Astrocyte (in vitro differentiated cells and primary cell): ENCODE measurements around the gene RNU2-63P. TPM values are rescaled to one million over a fixed set of nuclear protein-coding genes. Genes with fewer than 3 reads are reported as not detected.
"Not testable (repeated sequence)": the region's sequence is repeated elsewhere in the genome, so short reads cannot be mapped to it uniquely, and the experiment has no call there.

Experiments
- DNase-seq: peaks from one replicate; pipeline ENCODE4 v3.0.0-alpha.2; 2010; ENCODE audit warnings: low read depth
- FAIRE-seq: peaks from 2 replicates; lab custom pipeline; 2011; peaks lifted over from hg19 to GRCh38; lab: Jason Lieb, UNC
- H2AFZ ChIP-seq: 2 replicates; pipeline ENCODE4 v1.6.0; 2012; ENCODE audit warnings: low read depth, low read length, inconsistent platforms
- H3K27ac ChIP-seq: 2 replicates; pipeline ENCODE4 v1.5.1; 2011; ENCODE audit warnings: low read depth, low read length, inconsistent platforms
- H3K27me3 ChIP-seq: 2 replicates; pipeline ENCODE4 v1.6.0; 2011; ENCODE audit warnings: low read length, inconsistent platforms; ENCODE audit not compliant: insufficient read depth
- H3K36me3 ChIP-seq: 2 replicates; pipeline ENCODE4 v1.5.1; 2011; ENCODE audit warnings: low read length, inconsistent platforms; ENCODE audit not compliant: insufficient read depth
- H3K4me1 ChIP-seq: 2 replicates; pipeline ENCODE4 v1.5.1; 2011; ENCODE audit warnings: low read length, inconsistent platforms; ENCODE audit not compliant: insufficient read depth
- H3K4me2 ChIP-seq: 2 replicates; pipeline ENCODE4 v1.6.0; 2012; ENCODE audit warnings: low read length, inconsistent platforms
- H3K4me3 ChIP-seq: 2 replicates; pipeline ENCODE4 v1.5.1; 2011; ENCODE audit warnings: low read depth, mild to moderate bottlenecking, low read length, inconsistent platforms; ENCODE audit not compliant: insufficient read depth
- H3K79me2 ChIP-seq: 2 replicates; pipeline ENCODE4 v1.6.0; 2012; ENCODE audit warnings: mild to moderate bottlenecking, low read length, inconsistent platforms; ENCODE audit not compliant: insufficient read depth
- H3K9ac ChIP-seq: 2 replicates; pipeline ENCODE4 v1.6.0; 2012; ENCODE audit warnings: mild to moderate bottlenecking, low read length, inconsistent platforms
- H3K9me3 ChIP-seq: 2 replicates; pipeline ENCODE4 v1.5.1; 2012; ENCODE audit warnings: low read depth, mild to moderate bottlenecking, low read length, inconsistent platforms; ENCODE audit not compliant: insufficient read depth
- H4K20me1 ChIP-seq: 2 replicates; pipeline ENCODE4 v1.6.0; 2012; ENCODE audit warnings: low read length, inconsistent platforms; ENCODE audit not compliant: insufficient read depth
- H3K27ac Mint-ChIP-seq: one replicate; pipeline ENCODE4 v1.8.0; 2021; ENCODE audit warnings: mild to moderate bottlenecking, mixed read lengths; ENCODE audit not compliant: unreplicated experiment
- H3K27me3 Mint-ChIP-seq: one replicate; pipeline ENCODE4 v1.8.0; 2021; ENCODE audit warnings: low read depth, mixed read lengths; ENCODE audit not compliant: unreplicated experiment
- H3K36me3 Mint-ChIP-seq: one replicate; pipeline ENCODE4 v1.8.0; 2021; ENCODE audit warnings: low read depth, mixed read lengths; ENCODE audit not compliant: unreplicated experiment
- H3K4me1 Mint-ChIP-seq: one replicate; pipeline ENCODE4 v1.8.0; 2021; ENCODE audit warnings: low read depth, mixed read lengths; ENCODE audit not compliant: unreplicated experiment
- H3K4me3 Mint-ChIP-seq: one replicate; pipeline ENCODE4 v1.8.0; 2021; ENCODE audit warnings: mild to moderate bottlenecking, moderate library complexity, mixed read lengths; ENCODE audit not compliant: unreplicated experiment
- H3K9me3 Mint-ChIP-seq: one replicate; pipeline ENCODE4 v1.8.0; 2021; ENCODE audit warnings: mild to moderate bottlenecking, mixed read lengths; ENCODE audit not compliant: unreplicated experiment
- total RNA-seq: library from RNA; stranded (reverse); gene quantifications from 2 replicates; pipeline ENCODE4 v1.2.1, GENCODE V29; 2021

RNU2-63P gene
- total RNA-seq, 1 donor from 2014 or later: 4.2 TPM

- not testable (repeated sequence) for DNase-seq
Measured at GRCh38 chr2:87981182-87981581, 35.2 kb downstream of the RNU2-63P start.

GRCh38 chr2:87972385-87972784 lies 44.0 kb downstream of the RNU2-63P start:
- H3K27me3 ChIP-seq, H3K4me3 ChIP-seq, H3K9me3 ChIP-seq, H3K27ac Mint-ChIP-seq, H3K9ac ChIP-seq, H3K4me1 ChIP-seq, H3K4me3 Mint-ChIP-seq, H3K27me3 Mint-ChIP-seq, H3K79me2 ChIP-seq, H4K20me1 ChIP-seq, H3K36me3 ChIP-seq, DNase-seq, H2AFZ ChIP-seq, H3K9me3 Mint-ChIP-seq, H3K27ac ChIP-seq, H3K4me2 ChIP-seq, FAIRE-seq, H3K4me1 Mint-ChIP-seq, H3K36me3 Mint-ChIP-seq: not testable (repeated sequence)

More at GRCh38 chr2:87981182-87981581, 35.2 kb downstream of the RNU2-63P start:
- H2AFZ ChIP-seq, H3K4me1 ChIP-seq, H3K79me2 ChIP-seq, H3K4me2 ChIP-seq, H3K36me3 Mint-ChIP-seq, H3K9me3 Mint-ChIP-seq, H3K4me1 Mint-ChIP-seq, H3K27me3 ChIP-seq, H4K20me1 ChIP-seq, H3K4me3 Mint-ChIP-seq, H3K4me3 ChIP-seq, H3K27ac ChIP-seq, H3K27ac Mint-ChIP-seq, H3K27me3 Mint-ChIP-seq, FAIRE-seq, H3K36me3 ChIP-seq, H3K9ac ChIP-seq, H3K9me3 ChIP-seq: not testable (repeated sequence)

Other genes starting within 250 kb of the RNU2-63P start
- 7.4 and 7.5 TPM in 2 replicates for gene RGPD2, start 190.8 kb downstream of the RNU2-63P start, total RNA-seq
- 17.7 and 18.3 TPM in 2 replicates for gene KRCC1, start 39.2 kb upstream of the RNU2-63P start, total RNA-seq
- not detected in 2 replicates for gene SMYD1, start 51.3 kb upstream of the RNU2-63P start, total RNA-seq
- gene FABP1, start 111.5 kb upstream of the RNU2-63P start, total RNA-seq: not detected in 2 replicates
- gene THNSL2, start 153.8 kb upstream of the RNU2-63P start, total RNA-seq: 14.5 and 16.4 TPM in 2 replicates